HS-27A (cell line): ENCODE measurements around the gene CCDC18.
"Not testable (repeated sequence)": the region's sequence is repeated elsewhere in the genome, so short reads cannot be mapped to it uniquely, and the experiment has no call there.

Source experiments
- DNase-seq: peaks from one replicate; pipeline ENCODE4 v3.0.0-alpha.2; 2012; ENCODE audit warnings: low read depth, missing footprints

The CCDC18 gene

GRCh38 chr1:93243233-93243632, 62.7 kb downstream of the CCDC18 start:
- DNase-seq = not testable (repeated sequence)

- no peak for DNase-seq
Observed at GRCh38 chr1:93244298-93245069, 64.0 kb downstream of the CCDC18 start.

- DNase-seq = no peak
Observed at GRCh38 chr1:93251966-93252365, 71.4 kb downstream of the CCDC18 start.

GRCh38 chr1:93252598-93252997, 72.1 kb downstream of the CCDC18 start:
- no peak for DNase-seq

GRCh38 chr1:93253516-93253915, 73.0 kb downstream of the CCDC18 start:
- no peak for DNase-seq

- peak; percentile 82 for DNase-seq
Observed at GRCh38 chr1:93255222-93256079, 74.9 kb downstream of the CCDC18 start.

GRCh38 chr1:93256433-93256832, 75.9 kb downstream of the CCDC18 start:
- DNase-seq = no peak

- no peak for DNase-seq
Observed at GRCh38 chr1:93257889-93258288, 77.4 kb downstream of the CCDC18 start.

GRCh38 chr1:93260726-93261125, 80.2 kb downstream of the CCDC18 start:
- DNase-seq = not testable (repeated sequence)

GRCh38 chr1:93262645-93263044, 82.1 kb downstream of the CCDC18 start:
- no peak for DNase-seq

GRCh38 chr1:93268888-93269287, 88.4 kb downstream of the CCDC18 start:
- not testable (repeated sequence) for DNase-seq

- not testable (repeated sequence) for DNase-seq
Observed at GRCh38 chr1:93275262-93275633, 94.7 kb downstream of the CCDC18 start.

- DNase-seq = no peak
Observed at GRCh38 chr1:93275634-93276295, 95.2 kb downstream of the CCDC18 start.

- DNase-seq = not testable (repeated sequence)
Observed at GRCh38 chr1:93277530-93277929, 97.0 kb downstream of the CCDC18 start.

GRCh38 chr1:93283496-93283895, 103.0 kb downstream of the CCDC18 start:
- no peak for DNase-seq

GRCh38 chr1:93288558-93288957, 108.0 kb downstream of the CCDC18 start:
- DNase-seq = no peak

- DNase-seq = no peak
Observed at GRCh38 chr1:93296555-93297154, 116.1 kb downstream of the CCDC18 start.

GRCh38 chr1:93301131-93301530, 120.6 kb downstream of the CCDC18 start:
- DNase-seq = no peak

- DNase-seq = no peak
Observed at GRCh38 chr1:93302078-93302477, 121.6 kb downstream of the CCDC18 start.

GRCh38 chr1:93304716-93305138, 124.2 kb downstream of the CCDC18 start:
- peak; percentile 50 for DNase-seq

GRCh38 chr1:93306920-93307319, 126.4 kb downstream of the CCDC18 start:
- DNase-seq = no peak

GRCh38 chr1:93313026-93313425, 132.5 kb downstream of the CCDC18 start:
- no peak for DNase-seq
